Lower lobe of right lung (tissue), 2 donors: ENCODE measurements around the gene CPHXL. TPM values are rescaled to one million over a fixed set of nuclear protein-coding genes. Genes with fewer than 3 reads are reported as not detected.
A peak's percentile ranks its signal among the peaks of the same experiment; 100 is the strongest.

ENCODE experiments used
- ATAC-seq, 2 donors: fragments of 200-7000 bp; cut with Tn5 transposase; one replicate each; pipeline ENCODE4 v1.9.1; 2020 to 2022; ENCODE audit warnings: mild to moderate bottlenecking in 2 of 2, moderate library complexity in 2 of 2
- DNase-seq: peaks from one replicate; pipeline ENCODE4 v3.0.0-alpha.2; 2020
- H3K27ac ChIP-seq: fragments of 200-600 bp; one replicate; pipeline ENCODE4 v1.8.0; 2022
- H3K27me3 ChIP-seq: fragments of 200-600 bp; one replicate; pipeline ENCODE4 v1.8.0; 2022; ENCODE audit warnings: low read depth
- H3K36me3 ChIP-seq: fragments of 200-600 bp; one replicate; pipeline ENCODE4 v1.8.0; 2022; ENCODE audit warnings: mild to moderate bottlenecking
- H3K4me1 ChIP-seq: fragments of 200-600 bp; one replicate; pipeline ENCODE4 v1.8.0; 2022
- H3K4me3 ChIP-seq: fragments of 200-600 bp; one replicate; pipeline ENCODE4 v1.8.0; 2022; ENCODE audit warnings: mild to moderate bottlenecking
- H3K9me3 ChIP-seq: fragments of 200-600 bp; one replicate; pipeline ENCODE4 v1.8.0; 2022
- CTCF ChIP-seq: fragments of 200-600 bp; IDR thresholded peaks from one replicate; pipeline ENCODE4 v1.8.0; 2022; ENCODE audit warnings: antibody characterized with exemption, mild to moderate bottlenecking
- intact Hi-C: fragments of 100-400 bp; cut with DNase I; formaldehyde crosslinking; loops from one replicate; pipeline ENCODE4 v1.11.0; 2022
- total RNA-seq: library from RNA; stranded (reverse); fragmentation: NEBNext Ultra II Directional; extraction: Animal tissue kit (Norgen Biotek cat#: 25700); gene quantifications from one replicate; pipeline ENCODE4 v1.2.1, GENCODE V29; 2021
- donor health status: DM: no; HTN: yes; CAD: no; lungs with severe emphysema.

CPHXL gene
- total RNA-seq, 1 donor from 2014 or later, result not detected

- Histone ChIP-seq H3K9me3 (peaks cover 9% of the 10 kb centered on the region), H3K4me1 (peaks cover 6% of the 10 kb centered on the region), H3K27ac (no peak overlapping the region), H3K27me3 (no peaks in the 10 kb centered on the region), H3K36me3 (no peaks in the 10 kb centered on the region), H3K4me3 (no peak overlapping the region)
- intact Hi-C loops, result no loop called here
- DNase-seq (no peak), ATAC-seq (no peak)
- no peak for TF ChIP-seq CTCF
Observed at GRCh38 chr16:75746359-75746758, 20.1 kb upstream of the CPHXL start.

- Histone ChIP-seq H3K27me3 (no peaks in the 10 kb centered on the region), H3K4me1 (peaks cover 5% of the 10 kb centered on the region), H3K4me3 (no peak overlapping the region), H3K36me3 (no peaks in the 10 kb centered on the region), H3K27ac (no peak overlapping the region), H3K9me3 (peaks cover 9% of the 10 kb centered on the region)
- DNase-seq, result no peak
- TF ChIP-seq CTCF, result no peak
- ATAC-seq, result no peak
- intact Hi-C loops, result no loop called here
Observed at GRCh38 chr16:75745823-75746222, 19.5 kb upstream of the CPHXL start.

- no peaks in the 10 kb centered on the region for H3K36me3 ChIP-seq
- H3K4me3 ChIP-seq, result no peak overlapping the region
- no peak for ATAC-seq
- no peak for TF ChIP-seq CTCF
- peaks cover 9% of the 10 kb centered on the region for H3K9me3 ChIP-seq
- intact Hi-C loops, result no loop called here
- no peaks in the 10 kb centered on the region for H3K27me3 ChIP-seq
- no peak for DNase-seq
- H3K4me1 ChIP-seq, result no peaks in the 10 kb centered on the region
- H3K27ac ChIP-seq, result no peak overlapping the region
Observed at GRCh38 chr16:75745242-75745641, 19.0 kb upstream of the CPHXL start.

- no peak for DNase-seq
- intact Hi-C loops, result no loop called here
- H3K36me3 ChIP-seq, result no peaks in the 10 kb centered on the region
- no peaks in the 10 kb centered on the region for H3K27me3 ChIP-seq
- H3K9me3 ChIP-seq, result peaks cover 9% of the 10 kb centered on the region
- H3K4me1 ChIP-seq, result no peaks in the 10 kb centered on the region
- TF ChIP-seq CTCF, result no peak
- H3K27ac ChIP-seq, result no peak overlapping the region
- ATAC-seq, result no peak
- H3K4me3 ChIP-seq, result no peak overlapping the region
Observed at GRCh38 chr16:75742424-75743047, 16.2 kb upstream of the CPHXL start.

DNA sequence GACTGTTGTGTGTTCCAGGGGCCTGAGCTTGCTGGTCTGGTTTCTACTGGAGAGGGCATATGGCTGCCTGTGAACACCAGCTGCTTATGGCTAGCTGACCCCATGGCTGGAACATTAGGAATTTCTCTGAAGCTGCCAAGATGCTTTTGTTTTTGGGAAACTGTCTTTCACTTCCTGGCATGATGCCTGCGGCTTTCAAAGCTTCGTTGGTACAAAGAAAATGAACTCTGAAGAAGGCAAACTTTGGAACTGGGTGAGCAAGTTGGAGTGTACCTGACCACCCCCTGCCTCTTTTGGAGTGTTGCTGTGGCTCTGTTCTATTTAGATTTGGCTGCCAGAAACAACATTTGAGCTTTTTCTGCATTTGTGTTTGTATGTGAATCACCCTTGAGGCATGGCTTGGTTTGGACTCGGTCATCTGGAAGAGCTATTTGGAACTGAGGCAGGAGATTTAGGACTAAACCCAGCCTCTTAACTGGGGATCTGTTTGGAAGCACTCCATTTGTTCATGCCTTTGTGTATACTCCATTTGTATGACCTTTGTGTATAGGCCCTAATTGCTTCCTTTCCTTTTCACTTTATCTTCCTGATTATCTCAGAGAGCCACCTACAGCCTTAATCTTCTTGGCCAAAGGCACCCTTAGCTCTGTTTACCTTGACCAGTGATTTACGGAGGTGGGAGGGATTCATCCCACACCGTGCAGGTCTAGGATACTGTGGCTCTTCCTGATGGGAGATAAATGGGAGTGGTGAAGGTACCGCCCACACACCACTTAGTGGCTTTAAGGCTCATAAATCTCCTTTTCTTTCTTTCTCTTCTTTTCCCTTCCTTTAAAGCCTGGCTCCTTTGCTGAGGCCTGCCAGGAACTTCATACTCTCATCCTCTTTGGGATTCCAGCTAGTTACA is 7.3 kb upstream of the CPHXL start:
- ATAC-seq (peak in 1 of 2 donors; percentile 29), DNase-seq (no peak)
- H3K27ac ChIP-seq, result peak overlapping the region; percentile 55
- intact Hi-C loops, result no loop called here
- no peaks in the 10 kb centered on the region for H3K27me3 ChIP-seq
- no peak overlapping the region for H3K4me3 ChIP-seq
- no peak for TF ChIP-seq CTCF
- H3K4me1 ChIP-seq, result no peaks in the 10 kb centered on the region
- H3K9me3 ChIP-seq, result no peaks in the 10 kb centered on the region
- H3K36me3 ChIP-seq, result no peaks in the 10 kb centered on the region
